ENCODE measurements around the gene RANBP10. TPM values are rescaled to one million over a fixed set of nuclear protein-coding genes. Genes with fewer than 3 reads are reported as not detected.

The RANBP10 gene
- total RNA-seq, 3 donors from 2014 or later (not counting 1 experiment from before 2014, with no cell fraction given), result 20.9 to 25.8 (median 24.5) TPM

GRCh38 chr16:67833415-67834241 lies 27.3 kb upstream of the RANBP10 start:
- no peak for TF ChIP-seq CTCF (IDR thresholded peaks at IDR 0.05)
- Mint-ChIP-seq H3K27me3 (ENCODE audit: low read depth in 2 of 2) (no peaks in the 10 kb centered on the region), H3K9me3 (no peaks in the 10 kb centered on the region), H3K4me1 (peaks cover 6 to 23% of the 10 kb centered on the region in 2 donors), H3K36me3 (no peaks in the 10 kb centered on the region), H3K4me3 (peak overlapping the region; percentile 96), H3K27ac (peak overlapping the region; percentile 82 to 95)
- intact Hi-C loops (cut with micrococcal nuclease), result loop anchor here (1.0 to 2.0 kb wide), 2 partner anchors 9 to 13 kb away; partner anchors contain the start of genes CENPT, NUTF2 and THAP11
- ATAC-seq, result peak; percentile 99 to 100 (median 99)
- no peaks in the 10 kb centered on the region for H3K27me3 ChIP-seq (ENCODE audit: control insufficient read depth, insufficient read depth, low read length)
- H3K36me3 ChIP-seq (ENCODE audit: control insufficient read depth, insufficient read depth, low read length), result peaks cover 25% of the 10 kb centered on the region
- peak overlapping the region; percentile 31 for H3K27ac ChIP-seq (ENCODE audit: low read length)
- peaks cover 16% of the 10 kb centered on the region for H3K4me1 ChIP-seq (ENCODE audit: control insufficient read depth, insufficient read depth, low read length)
- WGBS (ENCODE audit: insufficient coverage), result under 1% methylated on average over 49 of the region's 49 CpGs
- H3K4me3 ChIP-seq (ENCODE audit: low read length), result peak overlapping the region; percentile 72
- no peaks in the 10 kb centered on the region for H3K9me3 ChIP-seq (ENCODE audit: control insufficient read depth, insufficient read depth, low read length)
- DNase-seq, result peak; percentile 92 to 95

- Histone ChIP-seq H3K9me3 (ENCODE audit: control insufficient read depth, insufficient read depth, low read length) (no peaks in the 10 kb centered on the region), H3K4me1 (ENCODE audit: control insufficient read depth, insufficient read depth, low read length) (peaks cover 16% of the 10 kb centered on the region), H3K36me3 (ENCODE audit: control insufficient read depth, insufficient read depth, low read length) (peaks cover 25% of the 10 kb centered on the region), H3K4me3 (ENCODE audit: low read length) (peak overlapping the region; percentile 72), H3K27me3 (ENCODE audit: control insufficient read depth, insufficient read depth, low read length) (no peaks in the 10 kb centered on the region), H3K27ac (ENCODE audit: low read length) (peak overlapping the region; percentile 31)
- WGBS (ENCODE audit: insufficient coverage), result 4% methylated on average over 3 of the region's 3 CpGs
- ATAC-seq (no peak), DNase-seq (no peak)
- peaks cover 6 to 23% of the 10 kb centered on the region in 2 donors for H3K4me1 Mint-ChIP-seq
- no peak for TF ChIP-seq CTCF (IDR thresholded peaks at IDR 0.05)
- peak overlapping the region in 1 of 2 donors; percentile 95 for H3K27ac Mint-ChIP-seq
- intact Hi-C loops (cut with micrococcal nuclease), result loop anchor here (1.0 to 2.0 kb wide), 2 partner anchors 9 to 14 kb away; partner anchors contain the start of genes CENPT, NUTF2 and THAP11
- no peaks in the 10 kb centered on the region for H3K9me3 Mint-ChIP-seq
- peak overlapping the region; percentile 96 for H3K4me3 Mint-ChIP-seq
- no peaks in the 10 kb centered on the region for H3K27me3 Mint-ChIP-seq (ENCODE audit: low read depth in 2 of 2)
- H3K36me3 Mint-ChIP-seq, result no peaks in the 10 kb centered on the region
Measured at GRCh38 chr16:67833030-67833414, 26.7 kb upstream of the RANBP10 start.

GRCh38 chr16:67828651-67829050 lies 22.3 kb upstream of the RANBP10 start:
- H3K36me3 Mint-ChIP-seq, result no peaks in the 10 kb centered on the region
- intact Hi-C loops (cut with micrococcal nuclease), result no loop called here

More at GRCh38 chr16:67828651-67829050, 22.3 kb upstream of the RANBP10 start:
- no peaks in the 10 kb centered on the region for H3K9me3 Mint-ChIP-seq
- H3K4me3 Mint-ChIP-seq, result no peak overlapping the region
- H3K4me1 Mint-ChIP-seq, result peaks cover 3 to 19% of the 10 kb centered on the region in 2 donors
- H3K27ac ChIP-seq (ENCODE audit: low read length), result no peak overlapping the region
- no peak overlapping the region for H3K27ac Mint-ChIP-seq
- no peaks in the 10 kb centered on the region for H3K27me3 Mint-ChIP-seq (ENCODE audit: low read depth in 2 of 2)
- H3K27me3 ChIP-seq (ENCODE audit: control insufficient read depth, insufficient read depth, low read length), result no peaks in the 10 kb centered on the region
- H3K9me3 ChIP-seq (ENCODE audit: control insufficient read depth, insufficient read depth, low read length), result no peaks in the 10 kb centered on the region
- peaks cover 9% of the 10 kb centered on the region for H3K4me1 ChIP-seq (ENCODE audit: control insufficient read depth, insufficient read depth, low read length)
- peaks cover 25% of the 10 kb centered on the region for H3K36me3 ChIP-seq (ENCODE audit: control insufficient read depth, insufficient read depth, low read length)
- 97% methylated on average over 4 of the region's 4 CpGs for WGBS (ENCODE audit: insufficient coverage)
- no peak for TF ChIP-seq CTCF (IDR thresholded peaks at IDR 0.05)
- ATAC-seq (no peak), DNase-seq (no peak)
- no peak overlapping the region for H3K4me3 ChIP-seq (ENCODE audit: low read length)
